Calu3 (cell line): Measurements from ENCODE around the gene CYP2W1. TPM values are rescaled to one million over a fixed set of nuclear protein-coding genes. Genes with fewer than 3 reads are reported as not detected.

ENCODE experiments used
- BruUV-seq: library from RNA; stranded (reverse); fragments of 400-500 nt; replicated peaks from 2 replicates; lab custom pipeline; 2021; lab: Mats Ljungman, UMichigan
- CTCF ChIA-PET: fragments of 300-600 bp; sonication (Branson Sonifier 250); formaldehyde crosslinking; loops from one replicate; lab custom pipeline; 2022; ENCODE audit warnings: antibody characterized with exemption; lab: Charles Lee
- DNase-seq: peaks from one replicate; pipeline ENCODE4 v3.0.0; 2022
- H3K27ac Mint-ChIP-seq: one replicate; pipeline ENCODE4 v1.8.0; 2022; ENCODE audit warnings: mixed read lengths; ENCODE audit not compliant: unreplicated experiment
- H3K27me3 Mint-ChIP-seq: one replicate; pipeline ENCODE4 v1.8.0; 2022; ENCODE audit warnings: mixed read lengths; ENCODE audit not compliant: unreplicated experiment
- H3K36me3 Mint-ChIP-seq: one replicate; pipeline ENCODE4 v1.8.0; 2022; ENCODE audit warnings: mild to moderate bottlenecking, moderate library complexity, mixed read lengths; ENCODE audit not compliant: insufficient read depth, unreplicated experiment
- H3K4me1 Mint-ChIP-seq: one replicate; pipeline ENCODE4 v1.8.0; 2022; ENCODE audit warnings: mild to moderate bottlenecking, low read depth, mixed read lengths; ENCODE audit not compliant: unreplicated experiment
- H3K4me3 Mint-ChIP-seq: one replicate; pipeline ENCODE4 v1.8.0; 2022; ENCODE audit warnings: mild to moderate bottlenecking, low read depth, moderate library complexity, mixed read lengths; ENCODE audit not compliant: unreplicated experiment
- H3K9me3 Mint-ChIP-seq: one replicate; pipeline ENCODE4 v1.8.0; 2022; ENCODE audit warnings: low read depth, mixed read lengths; ENCODE audit not compliant: unreplicated experiment
- CTCF ChIP-seq: fragments of 200-600 bp; IDR thresholded peaks from one replicate; pipeline ENCODE4 v1.8.0; 2022; ENCODE audit warnings: antibody characterized with exemption; ENCODE audit not compliant: unreplicated experiment
- intact Hi-C: fragments of 100-400 bp; cut with micrococcal nuclease; formaldehyde crosslinking; loops from one replicate; pipeline ENCODE4 v1.10.0; 2022; ENCODE audit not compliant: unreplicated experiment
- total RNA-seq: library from RNA; stranded (reverse); gene quantifications from 2 replicates; pipeline ENCODE4 v1.2.3, GENCODE V29; 2022

The CYP2W1 gene
- total RNA-seq, 1 experiment from 2014 or later, result 0.71 TPM

GRCh38 chr7:1005303-1005702 lies 22.3 kb downstream of the CYP2W1 start:
- CTCF ChIA-PET, result interaction anchor here (0.8 kb wide), 1 partner anchor 12 kb away, joined by 3 read pairs; no protein-coding TSS in a partner anchor

GRCh38 chr7:1007901-1008300 lies 24.9 kb downstream of the CYP2W1 start:
- no peak overlapping the region for H3K4me3 Mint-ChIP-seq
- TF ChIP-seq CTCF, result no peak
- H3K9me3 Mint-ChIP-seq, result no peaks in the 10 kb centered on the region
- H3K27me3 Mint-ChIP-seq, result no peaks in the 10 kb centered on the region
- DNase-seq, result peak; percentile 37
- H3K27ac Mint-ChIP-seq, result no peak overlapping the region
- BruUV-seq, result no TSS peak
- peaks cover 43% of the 10 kb centered on the region for H3K36me3 Mint-ChIP-seq
- peaks cover 15% of the 10 kb centered on the region for H3K4me1 Mint-ChIP-seq
- CTCF ChIA-PET, result no interaction called here
- intact Hi-C loops, result no loop called here

More at GRCh38 chr7:1005303-1005702, 22.3 kb downstream of the CYP2W1 start:
- no TSS peak for BruUV-seq
- Mint-ChIP-seq H3K27me3 (no peaks in the 10 kb centered on the region), H3K27ac (no peak overlapping the region), H3K4me3 (no peak overlapping the region), H3K9me3 (no peaks in the 10 kb centered on the region), H3K4me1 (peaks cover 15% of the 10 kb centered on the region), H3K36me3 (peaks cover 45% of the 10 kb centered on the region)
- no peak for TF ChIP-seq CTCF
- intact Hi-C loops, result no loop called here
- no peak for DNase-seq

DNA sequence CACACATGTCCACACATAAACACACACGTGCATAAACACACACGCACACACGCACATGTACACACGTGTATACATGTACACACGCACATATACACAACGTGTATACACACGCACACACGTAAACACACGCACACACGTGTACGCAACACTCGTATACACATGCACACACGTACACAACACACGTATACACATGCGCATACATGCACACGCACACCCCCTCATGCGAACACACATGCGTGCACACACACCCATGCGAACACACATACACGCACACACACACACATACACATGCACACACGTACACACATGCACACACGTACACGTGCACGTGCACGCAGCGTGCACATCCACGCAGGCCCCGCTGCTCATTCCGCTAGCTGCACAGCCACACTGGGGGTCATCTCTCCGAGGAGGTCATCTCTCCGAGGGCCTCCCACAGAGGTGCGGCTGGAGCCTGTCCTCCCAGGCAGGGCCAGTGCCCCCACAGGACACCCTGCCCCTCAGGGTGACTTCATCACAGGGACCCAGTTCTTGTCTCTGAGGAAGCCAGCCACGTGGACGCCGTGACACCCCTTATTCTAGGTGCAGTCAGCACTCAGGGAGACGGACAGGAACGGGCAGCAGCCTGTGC lies 25.9 kb downstream of the CYP2W1 start:
- H3K27ac Mint-ChIP-seq, result no peak overlapping the region
- no peak for TF ChIP-seq CTCF
- CTCF ChIA-PET, result no interaction called here
- BruUV-seq, result no TSS peak
- H3K4me3 Mint-ChIP-seq, result no peak overlapping the region
- H3K36me3 Mint-ChIP-seq, result peaks cover 44% of the 10 kb centered on the region
- no peak for DNase-seq
- H3K4me1 Mint-ChIP-seq, result peaks cover 15% of the 10 kb centered on the region
- H3K9me3 Mint-ChIP-seq, result no peaks in the 10 kb centered on the region
- H3K27me3 Mint-ChIP-seq, result no peaks in the 10 kb centered on the region
- intact Hi-C loops, result no loop called here

GRCh38 chr7:1009747-1010146 lies 26.8 kb downstream of the CYP2W1 start:
- BruUV-seq, result no TSS peak
- no peak overlapping the region for H3K4me3 Mint-ChIP-seq
- H3K4me1 Mint-ChIP-seq, result peaks cover 15% of the 10 kb centered on the region
- no peaks in the 10 kb centered on the region for H3K27me3 Mint-ChIP-seq
- intact Hi-C loops, result no loop called here
- peaks cover 41% of the 10 kb centered on the region for H3K36me3 Mint-ChIP-seq
- H3K27ac Mint-ChIP-seq, result no peak overlapping the region
- CTCF ChIA-PET, result no interaction called here
- no peaks in the 10 kb centered on the region for H3K9me3 Mint-ChIP-seq
- no peak for TF ChIP-seq CTCF
- no peak for DNase-seq
